Subcutaneous adipose tissue (tissue), 4 donors: ENCODE measurements around the gene PROZ. TPM values are rescaled to one million over a fixed set of nuclear protein-coding genes. Genes with fewer than 3 reads are reported as not detected.

Experiments
- total RNA-seq, 4 donors: library from RNA; depleted of rRNA; stranded (reverse); fragments of >200 nt; gene quantifications; one replicate each; pipeline ENCODE4 v1.1.0, GENCODE V29; 2016
- TF ChIP-seq, protein P1 (sequence below): fragments of 450-650 bp; IDR thresholded peaks from one replicate; pipeline ENCODE4 v1.5.1; 2016; ENCODE audit warnings: low read depth, mild to moderate bottlenecking, control low read depth, antibody characterized with exemption, moderate library complexity

The PROZ gene
- total RNA-seq, 4 donors from 2014 or later = not detected

DNA sequence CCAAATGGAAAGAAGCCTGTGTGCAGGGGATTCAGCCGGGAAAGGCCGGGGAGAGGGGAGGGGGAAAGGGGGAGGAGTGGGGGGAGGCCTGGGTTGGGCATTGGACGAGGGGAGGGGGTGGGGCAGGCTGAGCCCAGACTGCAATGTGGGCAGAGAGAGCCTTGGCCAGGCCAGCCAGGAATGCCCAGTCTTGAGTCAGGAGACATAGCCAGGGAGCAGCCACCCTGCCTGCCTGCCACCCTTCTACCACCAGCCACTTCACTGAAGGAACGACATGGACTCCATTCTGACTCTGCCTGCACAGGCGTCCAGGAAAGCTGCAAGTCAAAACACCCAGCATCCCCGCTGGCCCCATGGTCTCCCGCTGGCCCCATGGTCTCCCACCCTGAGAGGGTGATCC lies 498 bp downstream of the PROZ start:
- TF ChIP-seq, protein P1, sequence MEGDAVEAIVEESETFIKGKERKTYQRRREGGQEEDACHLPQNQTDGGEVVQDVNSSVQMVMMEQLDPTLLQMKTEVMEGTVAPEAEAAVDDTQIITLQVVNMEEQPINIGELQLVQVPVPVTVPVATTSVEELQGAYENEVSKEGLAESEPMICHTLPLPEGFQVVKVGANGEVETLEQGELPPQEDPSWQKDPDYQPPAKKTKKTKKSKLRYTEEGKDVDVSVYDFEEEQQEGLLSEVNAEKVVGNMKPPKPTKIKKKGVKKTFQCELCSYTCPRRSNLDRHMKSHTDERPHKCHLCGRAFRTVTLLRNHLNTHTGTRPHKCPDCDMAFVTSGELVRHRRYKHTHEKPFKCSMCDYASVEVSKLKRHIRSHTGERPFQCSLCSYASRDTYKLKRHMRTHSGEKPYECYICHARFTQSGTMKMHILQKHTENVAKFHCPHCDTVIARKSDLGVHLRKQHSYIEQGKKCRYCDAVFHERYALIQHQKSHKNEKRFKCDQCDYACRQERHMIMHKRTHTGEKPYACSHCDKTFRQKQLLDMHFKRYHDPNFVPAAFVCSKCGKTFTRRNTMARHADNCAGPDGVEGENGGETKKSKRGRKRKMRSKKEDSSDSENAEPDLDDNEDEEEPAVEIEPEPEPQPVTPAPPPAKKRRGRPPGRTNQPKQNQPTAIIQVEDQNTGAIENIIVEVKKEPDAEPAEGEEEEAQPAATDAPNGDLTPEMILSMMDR = no peak

DNA sequence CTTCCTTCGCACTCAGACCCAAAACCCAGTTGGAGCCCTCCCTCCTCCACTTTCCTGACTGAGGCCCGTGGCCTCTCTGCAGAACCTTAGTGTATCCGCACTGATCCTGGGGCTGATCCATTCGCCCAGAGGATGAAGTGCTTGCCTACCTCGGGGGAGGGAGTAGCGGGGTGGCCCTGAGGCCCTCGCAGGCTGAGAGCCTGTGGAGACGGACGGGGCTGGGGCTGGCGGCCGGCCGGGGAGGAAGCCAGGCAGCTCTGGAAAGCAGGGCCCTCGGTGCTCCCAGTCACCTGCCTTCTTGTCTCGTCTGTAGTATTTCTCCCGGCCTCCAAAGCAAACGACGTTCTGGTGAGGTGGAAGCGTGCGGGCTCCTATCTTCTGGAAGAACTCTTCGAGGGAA lies 1.3 kb downstream of the PROZ start:
- TF ChIP-seq, protein P1 = no peak

DNA sequence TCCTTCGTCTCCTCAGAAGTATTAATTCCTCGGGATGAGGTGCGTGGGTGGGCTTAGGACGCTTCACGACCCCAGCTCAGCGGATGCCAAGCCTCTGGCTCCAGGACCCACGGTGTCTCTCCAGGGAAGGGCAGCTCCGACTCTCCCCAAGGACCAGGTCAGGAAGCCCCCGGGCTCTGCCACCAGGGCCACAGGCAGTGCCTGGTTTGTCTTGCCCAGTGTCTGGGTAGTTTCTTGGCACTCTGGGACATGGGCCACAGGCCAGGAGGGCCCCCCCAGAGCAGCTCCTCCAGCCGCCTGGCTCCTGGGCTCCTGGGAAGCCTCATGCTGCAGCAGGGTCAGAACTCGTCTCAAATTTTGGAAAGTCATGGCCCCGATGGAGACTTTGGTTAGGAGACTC lies 2.5 kb downstream of the PROZ start:
- TF ChIP-seq, protein P1 = no peak

DNA sequence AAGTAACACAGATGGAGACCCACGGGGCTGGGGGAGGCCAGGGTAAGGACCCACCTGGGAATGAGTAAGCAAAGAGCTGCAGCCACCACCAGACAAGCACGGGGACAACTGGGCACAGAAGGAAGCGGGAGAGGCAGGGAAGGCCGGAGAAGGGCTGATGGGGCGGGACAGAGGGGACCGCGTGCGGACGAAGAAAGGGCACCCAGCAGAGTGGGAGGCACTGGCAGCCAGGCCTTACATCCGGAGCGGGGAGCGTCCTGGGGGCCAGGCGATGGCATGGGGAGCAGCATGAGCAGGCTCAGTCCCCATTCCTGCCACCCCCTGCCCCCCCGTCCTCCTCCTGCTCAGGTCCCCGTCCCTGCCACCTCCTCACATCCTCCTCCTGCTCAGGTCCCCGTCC lies 3.0 kb downstream of the PROZ start:
- TF ChIP-seq, protein P1 = no peak

DNA sequence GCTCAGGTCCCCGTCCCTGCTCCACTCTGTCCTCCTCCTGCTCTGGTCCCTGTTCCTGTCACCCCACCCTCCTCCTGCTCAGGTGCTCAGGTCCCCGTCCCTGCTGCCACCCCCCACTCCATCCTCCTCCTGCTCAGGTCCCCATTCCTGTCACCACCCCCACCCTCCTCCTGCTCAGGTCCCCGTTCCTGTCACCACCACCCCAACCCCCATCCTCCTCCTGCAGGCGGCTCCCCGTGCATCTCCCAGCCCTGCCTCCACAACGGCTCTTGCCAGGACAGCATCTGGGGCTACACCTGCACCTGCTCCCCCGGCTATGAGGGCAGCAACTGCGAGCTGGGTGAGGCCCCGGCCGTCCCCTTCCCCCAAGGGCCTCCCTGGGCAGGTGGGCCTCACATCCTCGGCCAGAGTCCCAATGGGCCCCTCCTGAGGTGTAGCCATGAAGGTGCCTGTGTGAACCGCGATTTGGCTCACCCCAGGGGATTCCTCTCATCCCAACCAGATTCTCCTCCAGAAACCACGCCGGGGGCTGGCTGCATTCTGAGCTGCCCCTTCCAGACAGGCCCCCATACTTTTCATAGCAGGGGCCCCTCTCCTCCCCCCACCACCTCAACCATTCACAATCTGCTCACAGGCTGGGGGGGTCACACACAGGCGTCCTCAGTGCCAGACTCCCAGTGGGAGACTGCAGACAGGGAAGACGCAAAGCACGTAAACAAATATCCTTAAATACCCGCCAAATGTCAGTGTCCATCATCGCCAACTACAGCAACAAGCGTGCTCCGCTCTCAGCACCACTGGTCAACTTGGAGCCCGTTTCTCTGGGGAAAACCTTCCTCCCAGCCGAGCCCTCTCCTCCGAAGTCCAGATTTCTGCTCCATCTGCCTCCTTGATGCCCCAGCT lies 4.6 kb downstream of the PROZ start:
- TF ChIP-seq, protein P1 = no peak

DNA sequence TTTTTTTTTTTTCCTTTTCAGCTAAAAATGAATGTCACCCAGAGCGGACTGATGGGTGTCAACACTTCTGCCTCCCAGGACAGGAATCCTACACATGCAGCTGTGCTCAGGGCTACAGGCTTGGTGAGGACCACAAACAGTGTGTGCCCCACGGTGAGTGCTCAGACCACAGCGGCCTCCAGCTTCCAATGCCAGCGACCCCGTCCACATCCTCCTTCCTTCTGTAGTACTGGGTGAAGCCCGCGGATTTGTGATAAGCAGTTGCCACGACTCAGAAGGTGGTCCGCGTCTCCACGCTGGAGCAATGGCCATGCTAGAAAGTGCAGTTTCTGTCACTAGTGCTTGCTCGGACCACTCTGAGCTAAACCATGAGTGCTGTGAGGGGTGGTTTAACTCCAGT lies 6.0 kb downstream of the PROZ start:
- TF ChIP-seq, protein P1 = no peak

DNA sequence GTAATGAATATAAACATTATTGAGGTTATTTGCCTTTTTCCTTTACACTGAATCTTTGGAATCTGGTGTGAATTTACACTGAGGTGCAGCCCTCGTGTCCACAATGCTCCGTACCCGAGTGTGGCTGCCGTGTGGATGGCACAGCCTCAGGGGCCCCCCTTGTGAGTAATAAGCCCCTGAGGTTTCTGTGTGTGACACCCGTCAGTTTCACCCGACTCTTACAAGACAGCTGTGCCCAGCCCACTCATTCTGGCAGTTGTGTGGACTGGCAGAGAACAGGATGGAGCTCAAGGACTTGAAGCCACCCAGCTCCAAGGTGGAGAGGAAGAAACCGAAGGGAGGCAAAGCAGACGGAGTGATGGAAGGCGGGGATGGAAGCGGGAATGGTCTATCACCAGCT lies 7.8 kb downstream of the PROZ start:
- TF ChIP-seq, protein P1 = no peak
